Uterus (tissue), 2 donors: ENCODE measurements around the gene TMIGD3.

Experiments used
- POLR2A ChIP-seq, 2 donors: fragments of 450-650 bp; IDR thresholded peaks; one replicate each; pipeline ENCODE4 v1.6.1; 2016; ENCODE audit warnings: antibody characterized with exemption in 2 of 2, mild to moderate bottlenecking in 1 of 2, moderate library complexity in 1 of 2
- TF ChIP-seq, protein P1 (sequence below), 4 experiments: fragments of 200-600 bp in 2 of 4; fragments of 450-650 bp in 2 of 4; sonication (generic) in 2 of 4; IDR thresholded peaks; one replicate each; pipeline ENCODE4 v1.5.1; 2016 to 2019; ENCODE audit warnings: antibody characterized with exemption in 4 of 4, mild to moderate bottlenecking in 2 of 4, moderate library complexity in 1 of 4

DNA sequence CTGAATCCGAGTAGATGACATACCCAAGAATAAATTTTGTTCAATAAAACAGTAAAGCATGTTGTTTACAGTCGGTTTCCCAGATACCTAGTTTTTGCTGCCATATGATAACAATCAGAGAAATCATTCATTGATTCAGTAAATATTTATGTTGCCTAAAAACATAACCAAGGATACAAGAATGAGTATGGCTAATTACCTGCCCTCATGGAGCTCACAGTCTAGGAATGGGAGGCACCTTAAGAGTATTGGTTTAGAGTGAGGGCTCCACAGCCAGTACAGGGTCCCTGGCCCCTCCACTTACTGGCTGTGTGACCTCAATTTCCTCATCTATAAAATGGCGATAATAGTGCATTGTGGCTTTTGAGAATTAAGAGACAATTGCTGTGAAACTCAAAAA, 53.2 kb downstream of the TMIGD3 start:
- TF ChIP-seq, protein P1, sequence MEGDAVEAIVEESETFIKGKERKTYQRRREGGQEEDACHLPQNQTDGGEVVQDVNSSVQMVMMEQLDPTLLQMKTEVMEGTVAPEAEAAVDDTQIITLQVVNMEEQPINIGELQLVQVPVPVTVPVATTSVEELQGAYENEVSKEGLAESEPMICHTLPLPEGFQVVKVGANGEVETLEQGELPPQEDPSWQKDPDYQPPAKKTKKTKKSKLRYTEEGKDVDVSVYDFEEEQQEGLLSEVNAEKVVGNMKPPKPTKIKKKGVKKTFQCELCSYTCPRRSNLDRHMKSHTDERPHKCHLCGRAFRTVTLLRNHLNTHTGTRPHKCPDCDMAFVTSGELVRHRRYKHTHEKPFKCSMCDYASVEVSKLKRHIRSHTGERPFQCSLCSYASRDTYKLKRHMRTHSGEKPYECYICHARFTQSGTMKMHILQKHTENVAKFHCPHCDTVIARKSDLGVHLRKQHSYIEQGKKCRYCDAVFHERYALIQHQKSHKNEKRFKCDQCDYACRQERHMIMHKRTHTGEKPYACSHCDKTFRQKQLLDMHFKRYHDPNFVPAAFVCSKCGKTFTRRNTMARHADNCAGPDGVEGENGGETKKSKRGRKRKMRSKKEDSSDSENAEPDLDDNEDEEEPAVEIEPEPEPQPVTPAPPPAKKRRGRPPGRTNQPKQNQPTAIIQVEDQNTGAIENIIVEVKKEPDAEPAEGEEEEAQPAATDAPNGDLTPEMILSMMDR (IDR thresholded peaks at IDR 0.05): no peak
- no peak for TF ChIP-seq POLR2A (IDR thresholded peaks at IDR 0.05)
